IMR-90 (cell line): ENCODE data around the gene DLGAP4. TPM values are rescaled to one million over a fixed set of nuclear protein-coding genes. Genes with fewer than 3 reads are reported as not detected.

Experiments
- ATAC-seq: fragments of 200-7000 bp; cut with Tn5 transposase; 2 replicates; pipeline ENCODE4 v1.9.1; 2020; ENCODE audit warnings: low read depth, mild to moderate bottlenecking, moderate library complexity
- BruUV-seq: library from RNA; stranded (reverse); fragments of 400-500 nt; replicated peaks from 2 replicates; lab custom pipeline; 2021; lab: Mats Ljungman, UMichigan
- CTCF ChIA-PET: fragments of 300-600 bp; formaldehyde crosslinking; extraction: SDS; loops from one replicate; lab custom pipeline; 2021; ENCODE audit warnings: antibody characterized with exemption; lab: Yijun Ruan, JAX
- POLR2A ChIA-PET: fragments of 300-600 bp; sonication (Branson Sonifier 250); formaldehyde crosslinking; loops from one replicate; lab custom pipeline; 2022; ENCODE audit warnings: antibody characterized with exemption; ENCODE audit not compliant: unreplicated experiment; lab: Charles Lee
- DNase-seq: peaks from one replicate; pipeline ENCODE4 v3.0.0; 2013
- H2AFZ ChIP-seq: replicated peaks from 2 replicates; pipeline ENCODE3; 2013; ENCODE audit warnings: low read length, mild to moderate bottlenecking; ENCODE audit not compliant: poor library complexity
- H2AK5ac ChIP-seq: 2 replicates; pipeline ENCODE4 v1.6.1; 2013; ENCODE audit warnings: low read depth, low read length, inconsistent platforms
- H2AK9ac ChIP-seq: replicated peaks from 2 replicates; pipeline ENCODE3; 2013; ENCODE audit warnings: mild to moderate bottlenecking, low read depth, low read length, moderate library complexity; ENCODE audit not compliant: poor library complexity
- H2BK120ac ChIP-seq: 2 replicates; pipeline ENCODE4 v1.6.1; 2013; ENCODE audit warnings: low read depth, low read length, inconsistent platforms
- H2BK15ac ChIP-seq: 3 replicates; pipeline ENCODE4 v1.6.1; 2013; ENCODE audit warnings: low read depth, low read length, inconsistent platforms
- H2BK20ac ChIP-seq: 2 replicates; pipeline ENCODE4 v1.6.1; 2013; ENCODE audit warnings: low read depth, mild to moderate bottlenecking, inconsistent platforms, low read length, moderate library complexity
- H2BK5ac ChIP-seq: 2 replicates; pipeline ENCODE4 v1.6.1; 2013; ENCODE audit warnings: mild to moderate bottlenecking, low read depth, low read length, inconsistent platforms; ENCODE audit not compliant: poor library complexity, severe bottlenecking
- H3K14ac ChIP-seq: replicated peaks from 2 replicates; pipeline ENCODE4 v1.6.1; 2013; ENCODE audit warnings: low read depth, low read length, inconsistent platforms
- H3K18ac ChIP-seq: 2 replicates; pipeline ENCODE4 v1.6.1; 2013; ENCODE audit warnings: low read depth, low read length, control low read depth
- H3K23ac ChIP-seq: 2 replicates; pipeline ENCODE4 v1.6.1; 2013; ENCODE audit warnings: low read depth, low read length, inconsistent platforms
- H3K27ac ChIP-seq: 2 replicates; pipeline ENCODE4 v1.5.1; 2013; ENCODE audit warnings: mild to moderate bottlenecking, control low read depth, low read length; ENCODE audit not compliant: insufficient read depth
- H3K27me3 ChIP-seq: 2 replicates; pipeline ENCODE4 v1.6.1; 2013; ENCODE audit warnings: low read length; ENCODE audit not compliant: control insufficient read depth, insufficient read depth
- H3K36me3 ChIP-seq: 2 replicates; pipeline ENCODE4 v1.6.1; 2013; ENCODE audit warnings: low read length, mixed read lengths; ENCODE audit not compliant: control insufficient read depth, insufficient read depth
- H3K4ac ChIP-seq: 2 replicates; pipeline ENCODE4 v1.6.1; 2013; ENCODE audit warnings: low read depth, low read length, inconsistent platforms
- H3K4me1 ChIP-seq: 2 replicates; pipeline ENCODE4 v1.6.1; 2013; ENCODE audit warnings: low read length, mixed read lengths; ENCODE audit not compliant: control insufficient read depth, insufficient read depth
- H3K4me2 ChIP-seq: 2 replicates; pipeline ENCODE4 v1.6.1; 2013; ENCODE audit warnings: low read depth, mild to moderate bottlenecking, control low read depth, low read length, moderate library complexity
- H3K4me3 ChIP-seq: 2 replicates; pipeline ENCODE4 v1.5.1; 2013; ENCODE audit warnings: low read depth, mild to moderate bottlenecking, control low read depth, low read length, moderate library complexity; ENCODE audit not compliant: insufficient read depth
- H3K56ac ChIP-seq: 2 replicates; pipeline ENCODE4 v1.6.1; 2013; ENCODE audit warnings: low read length, inconsistent platforms; ENCODE audit not compliant: insufficient read depth; ENCODE audit errors: extremely low read depth
- H3K79me1 ChIP-seq, 2 experiments: 2 replicates each; pipeline ENCODE4 v1.6.1; 2013; ENCODE audit warnings: low read length in 2 of 2, inconsistent platforms in 1 of 2, low read depth in 1 of 2
- H3K9ac ChIP-seq: 2 replicates; pipeline ENCODE4 v1.6.1; 2013; ENCODE audit warnings: low read depth, low read length, control low read depth
- H3K9me1 ChIP-seq: 2 replicates; pipeline ENCODE4 v1.6.1; 2013; ENCODE audit warnings: low read length, inconsistent platforms; ENCODE audit not compliant: insufficient read depth
- H3K9me3 ChIP-seq: 2 replicates; pipeline ENCODE4 v1.6.1; 2013; ENCODE audit warnings: low read length; ENCODE audit not compliant: control insufficient read depth, insufficient read depth
- H4K20me1 ChIP-seq: 2 replicates; pipeline ENCODE4 v1.6.1; 2013; ENCODE audit warnings: low read length, inconsistent platforms; ENCODE audit not compliant: insufficient read depth
- H4K5ac ChIP-seq: 2 replicates; pipeline ENCODE4 v1.6.1; 2013; ENCODE audit warnings: mild to moderate bottlenecking, low read depth, low read length, control low read depth
- H4K8ac ChIP-seq, 2 experiments: 2 replicates each; pipeline ENCODE4 v1.6.1; 2013; ENCODE audit warnings: low read depth in 2 of 2, low read length in 2 of 2, control low read depth in 1 of 2, inconsistent platforms in 1 of 2
- H4K91ac ChIP-seq: 2 replicates; pipeline ENCODE4 v1.6.1; 2013; ENCODE audit warnings: low read depth, low read length, inconsistent platforms; ENCODE audit not compliant: insufficient read depth
- CEBPB ChIP-seq: IDR thresholded peaks from 2 replicates; pipeline ENCODE4 v1.6.1; 2012; ENCODE audit warnings: low read depth, low read length, improper control_type of control experiment
- CHD1 ChIP-seq: IDR thresholded peaks from 2 replicates; pipeline ENCODE4 v1.6.1; 2012; ENCODE audit warnings: low read depth, low read length, improper control_type of control experiment
- FOS ChIP-seq: fragments of 150-350 bp; IDR thresholded peaks from 2 replicates; pipeline ENCODE4 v1.6.1; 2016; ENCODE audit warnings: low read depth, low read length
- MAFK ChIP-seq: IDR thresholded peaks from 2 replicates; pipeline ENCODE4 v1.6.1; 2012; ENCODE audit warnings: low read depth, low read length, improper control_type of control experiment
- MAZ ChIP-seq: IDR thresholded peaks from 2 replicates; pipeline ENCODE4 v1.6.1; 2012; ENCODE audit warnings: low read depth, mild to moderate bottlenecking, low read length, improper control_type of control experiment, moderate library complexity, borderline replicate concordance
- MXI1 ChIP-seq: IDR thresholded peaks from 2 replicates; pipeline ENCODE4 v1.6.1; 2012; ENCODE audit warnings: low read depth, mild to moderate bottlenecking, low read length, moderate library complexity, borderline replicate concordance
- NFE2L2 ChIP-seq: fragments of 150-350 bp; IDR thresholded peaks from 2 replicates; pipeline ENCODE4 v1.6.1; 2016; ENCODE audit warnings: low read depth, mild to moderate bottlenecking, low read length
- POLR2A ChIP-seq: IDR thresholded peaks from 2 replicates; pipeline ENCODE4 v1.6.1; 2012; ENCODE audit warnings: mild to moderate bottlenecking, low read depth, low read length
- RFX5 ChIP-seq: IDR thresholded peaks from 2 replicates; pipeline ENCODE4 v1.8.0; 2012; ENCODE audit warnings: low read depth, mild to moderate bottlenecking, low read length, moderate library complexity
- SMC3 ChIP-seq: fragments of 150-350 bp; IDR thresholded peaks from 2 replicates; pipeline ENCODE4 v1.6.1; 2016; ENCODE audit warnings: low read depth, mild to moderate bottlenecking, antibody characterized with exemption, low read length, moderate library complexity
- WGBS, 2 experiments: methylation state at CpG; one replicate each; pipeline versions ENCODE4 v1.1.5 to v1.1.7; 2013; ENCODE audit warnings: missing lambda C conversion rate in 2 of 2; ENCODE audit not compliant: insufficient read length in 1 of 2; ENCODE audit errors: extremely low coverage in 2 of 2; 5-methylcytosine and 5-hydroxymethylcytosine counted together
- dilution Hi-C: fragments of 300-500 bp; cut with HindIII; formaldehyde crosslinking; loops from one replicate; pipeline ENCODE4 v1.14.3; 2018; ENCODE audit warnings: low sequenced_read_pairs; ENCODE audit not compliant: unreplicated experiment
- in situ Hi-C: fragments of 300-500 bp; cut with MboI; formaldehyde crosslinking; loops from 3 replicates; pipeline ENCODE4 v1.14.3; 2019; ENCODE audit warnings: low sequenced_read_pairs, inconsistent platforms, mixed read lengths
- intact Hi-C: fragments of 100-400 bp; cut with micrococcal nuclease; formaldehyde crosslinking; loops from 2 replicates; pipeline ENCODE4 v1.10.0; 2022
- polyA plus RNA-seq, 3 experiments: library from polyadenylated mRNA; depleted of rRNA; stranded (reverse); fragments of >200 nt; gene quantifications; 2 replicates each; pipeline ENCODE4 v1.2.3, GENCODE V29; 2012; ENCODE audit warnings: low replicate concordance in 1 of 3
- total RNA-seq: library from RNA; depleted of rRNA; stranded (reverse); fragments of >200 nt; gene quantifications from 2 replicates; pipeline ENCODE4 v1.2.3, GENCODE V29; 2012
- TF ChIP-seq, protein P1 (sequence below): fragments of 150-350 bp; IDR thresholded peaks from 2 replicates; pipeline ENCODE4 v1.6.1; 2016; ENCODE audit warnings: low read depth, mild to moderate bottlenecking, low read length, moderate library complexity, borderline replicate concordance
- TF ChIP-seq, protein P2 (sequence below): conservative IDR thresholded peaks from 2 replicates; pipeline ENCODE4 v1.5.1; 2012; ENCODE audit warnings: mild to moderate bottlenecking, low read depth, low read length, improper control_type of control experiment

Gene DLGAP4
- total and polyA plus RNA-seq, 2 of the 4 experiments (the other 2 are of a cell fraction) = 32.3 to 73.2 TPM

DNA sequence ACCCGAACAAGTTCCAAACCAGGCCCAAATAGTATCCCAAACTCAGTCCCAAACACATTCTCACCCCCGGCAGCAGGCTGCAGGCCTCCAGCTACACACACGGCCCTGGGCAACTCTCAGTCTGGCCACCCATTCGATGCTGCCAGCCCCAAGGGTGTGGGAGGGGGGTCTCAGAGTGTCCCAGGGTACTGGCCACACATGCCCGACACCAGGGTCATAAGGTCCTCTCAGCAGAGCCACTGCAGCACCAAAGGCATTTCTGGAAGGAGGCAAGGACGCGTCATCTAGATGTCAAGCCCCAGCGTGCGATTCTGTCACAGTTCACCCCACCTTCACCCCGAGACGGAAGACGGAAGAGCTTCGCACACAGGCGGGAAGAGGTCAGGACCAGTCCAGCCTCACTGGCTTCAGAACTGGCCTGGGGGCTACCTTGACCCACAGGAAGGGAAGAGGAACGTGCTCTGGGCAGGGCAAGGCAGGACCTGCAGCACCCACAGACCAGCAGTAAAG is 244.7 kb downstream of the DLGAP4 start (continued):
- TF ChIP-seq, protein P1, sequence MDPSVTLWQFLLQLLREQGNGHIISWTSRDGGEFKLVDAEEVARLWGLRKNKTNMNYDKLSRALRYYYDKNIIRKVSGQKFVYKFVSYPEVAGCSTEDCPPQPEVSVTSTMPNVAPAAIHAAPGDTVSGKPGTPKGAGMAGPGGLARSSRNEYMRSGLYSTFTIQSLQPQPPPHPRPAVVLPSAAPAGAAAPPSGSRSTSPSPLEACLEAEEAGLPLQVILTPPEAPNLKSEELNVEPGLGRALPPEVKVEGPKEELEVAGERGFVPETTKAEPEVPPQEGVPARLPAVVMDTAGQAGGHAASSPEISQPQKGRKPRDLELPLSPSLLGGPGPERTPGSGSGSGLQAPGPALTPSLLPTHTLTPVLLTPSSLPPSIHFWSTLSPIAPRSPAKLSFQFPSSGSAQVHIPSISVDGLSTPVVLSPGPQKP = no peak
- TF ChIP-seq RFX5 = no peak
- TF ChIP-seq CHD1 = no peak
- TF ChIP-seq MAZ = no peak
- no peak for TF ChIP-seq MXI1
- TF ChIP-seq NFE2L2 = no peak

DNA sequence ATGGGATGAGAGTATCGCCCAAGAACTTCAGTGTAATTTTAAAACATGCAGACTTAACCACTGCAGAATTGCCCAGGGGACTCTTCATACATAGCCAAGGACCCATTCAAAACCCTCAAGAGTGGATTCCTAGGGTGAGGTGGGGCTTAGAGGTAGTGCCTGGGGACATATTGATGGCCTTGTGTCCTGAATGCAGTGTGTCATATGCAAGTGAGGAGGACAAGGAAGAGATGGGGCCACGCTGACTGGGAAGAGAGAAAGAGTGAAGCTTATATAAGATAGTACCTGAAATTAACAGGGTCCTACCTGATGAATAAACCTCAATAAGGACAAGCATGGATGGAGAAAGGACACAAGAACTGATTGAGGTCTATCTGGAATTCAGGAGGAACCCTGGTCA is 249.1 kb downstream of the DLGAP4 start:
- no peaks in the 10 kb centered on the region for H3K9me3 ChIP-seq
- DNase-seq (no peak), ATAC-seq (no peak)
- peaks cover 10% of the 10 kb centered on the region for H4K20me1 ChIP-seq
- H3K18ac ChIP-seq = no peak overlapping the region
- H2AK5ac ChIP-seq = no peak overlapping the region
- no peak overlapping the region for H3K4ac ChIP-seq
- no peaks in the 10 kb centered on the region for H3K36me3 ChIP-seq
- CTCF ChIA-PET = no interaction called here
- no peak overlapping the region for H4K8ac ChIP-seq
- dilution Hi-C loops = no loop called here
- no peaks in the 10 kb centered on the region for H3K4me1 ChIP-seq
- H2BK5ac ChIP-seq = no peak overlapping the region
- H2AK9ac ChIP-seq = no peak overlapping the region
- no peak overlapping the region for H3K4me2 ChIP-seq
- H4K91ac ChIP-seq = no peak overlapping the region
- H3K9me1 ChIP-seq = no peaks in the 10 kb centered on the region
- H3K14ac ChIP-seq = no peak overlapping the region
- H3K9ac ChIP-seq = no peak overlapping the region
- intact Hi-C loops = no loop called here
- no peak overlapping the region for H3K4me3 ChIP-seq
- no CpG with 5 or more reads among the region's 2 CpGs for WGBS, 2 experiments
- H3K79me1 ChIP-seq = peaks cover 0 to 9% of the 10 kb centered on the region in 2 experiments; a peak in 1 of 4 replicates
- POLR2A ChIA-PET = no interaction called here
- no TSS peak for BruUV-seq
- no peak overlapping the region for H3K23ac ChIP-seq
- H2BK120ac ChIP-seq = no peak overlapping the region
- no peak overlapping the region for H2BK15ac ChIP-seq
- H3K27me3 ChIP-seq = no peaks in the 10 kb centered on the region
- no peak overlapping the region for H2BK20ac ChIP-seq
- in situ Hi-C loops = no loop called here
- no peak overlapping the region for H2AFZ ChIP-seq
- H3K56ac ChIP-seq = no peak overlapping the region
- H4K5ac ChIP-seq = no peak overlapping the region
- H3K27ac ChIP-seq = no peak overlapping the region
- TF ChIP-seq, protein P1 = no peak
- no peak for TF ChIP-seq MAZ
- TF ChIP-seq MAFK = no peak
- TF ChIP-seq NFE2L2 = no peak
- no peak for TF ChIP-seq RFX5
- TF ChIP-seq, protein P2, sequence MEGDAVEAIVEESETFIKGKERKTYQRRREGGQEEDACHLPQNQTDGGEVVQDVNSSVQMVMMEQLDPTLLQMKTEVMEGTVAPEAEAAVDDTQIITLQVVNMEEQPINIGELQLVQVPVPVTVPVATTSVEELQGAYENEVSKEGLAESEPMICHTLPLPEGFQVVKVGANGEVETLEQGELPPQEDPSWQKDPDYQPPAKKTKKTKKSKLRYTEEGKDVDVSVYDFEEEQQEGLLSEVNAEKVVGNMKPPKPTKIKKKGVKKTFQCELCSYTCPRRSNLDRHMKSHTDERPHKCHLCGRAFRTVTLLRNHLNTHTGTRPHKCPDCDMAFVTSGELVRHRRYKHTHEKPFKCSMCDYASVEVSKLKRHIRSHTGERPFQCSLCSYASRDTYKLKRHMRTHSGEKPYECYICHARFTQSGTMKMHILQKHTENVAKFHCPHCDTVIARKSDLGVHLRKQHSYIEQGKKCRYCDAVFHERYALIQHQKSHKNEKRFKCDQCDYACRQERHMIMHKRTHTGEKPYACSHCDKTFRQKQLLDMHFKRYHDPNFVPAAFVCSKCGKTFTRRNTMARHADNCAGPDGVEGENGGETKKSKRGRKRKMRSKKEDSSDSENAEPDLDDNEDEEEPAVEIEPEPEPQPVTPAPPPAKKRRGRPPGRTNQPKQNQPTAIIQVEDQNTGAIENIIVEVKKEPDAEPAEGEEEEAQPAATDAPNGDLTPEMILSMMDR = no peak
- no peak for TF ChIP-seq CEBPB
- TF ChIP-seq MXI1 = no peak
- no peak for TF ChIP-seq SMC3
- no peak for TF ChIP-seq CHD1
- no peak for TF ChIP-seq POLR2A
- no peak for TF ChIP-seq FOS
